ENCODE measurements around the gene MLLT6.

The MLLT6 gene

DNA sequence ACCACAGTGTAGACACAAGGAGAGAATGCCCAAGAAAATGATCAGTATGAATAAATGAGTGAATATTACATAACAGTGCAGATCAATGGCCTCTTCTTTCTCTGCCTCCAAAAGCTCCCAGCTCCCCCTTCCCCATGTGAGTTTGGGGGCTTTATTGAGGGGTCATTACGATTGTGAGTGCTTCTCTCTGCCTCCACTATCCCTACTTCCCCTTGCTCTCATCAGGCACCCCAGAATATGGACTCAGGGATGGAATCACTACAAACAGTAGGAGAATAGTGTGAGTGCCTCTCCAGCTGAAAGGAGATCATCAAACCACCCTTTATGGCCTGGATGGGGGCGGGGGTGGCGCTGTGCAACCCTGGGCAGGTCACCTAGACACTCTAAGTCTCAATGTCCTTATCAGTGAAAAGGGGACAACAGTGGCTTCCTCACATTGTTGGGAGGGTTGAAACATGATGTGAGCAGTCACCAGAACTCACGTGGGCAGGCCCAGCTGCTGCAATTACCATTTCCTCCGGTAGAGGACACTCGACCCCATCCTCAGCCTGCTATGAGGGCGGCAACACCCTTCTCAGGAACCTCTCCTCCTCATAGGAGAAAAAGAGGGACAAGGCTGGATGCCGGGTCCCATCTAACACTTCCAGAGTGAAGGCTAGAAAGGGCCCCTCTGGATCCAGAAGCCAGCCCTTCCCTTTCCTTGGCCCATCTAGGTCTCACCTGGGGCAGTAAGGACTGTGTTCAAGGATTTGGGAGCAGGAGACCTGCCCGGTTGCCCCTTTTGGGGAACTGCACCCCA lies 28.2 kb upstream of the MLLT6 start:
- DNase-seq = peak; percentile 87

DNA sequence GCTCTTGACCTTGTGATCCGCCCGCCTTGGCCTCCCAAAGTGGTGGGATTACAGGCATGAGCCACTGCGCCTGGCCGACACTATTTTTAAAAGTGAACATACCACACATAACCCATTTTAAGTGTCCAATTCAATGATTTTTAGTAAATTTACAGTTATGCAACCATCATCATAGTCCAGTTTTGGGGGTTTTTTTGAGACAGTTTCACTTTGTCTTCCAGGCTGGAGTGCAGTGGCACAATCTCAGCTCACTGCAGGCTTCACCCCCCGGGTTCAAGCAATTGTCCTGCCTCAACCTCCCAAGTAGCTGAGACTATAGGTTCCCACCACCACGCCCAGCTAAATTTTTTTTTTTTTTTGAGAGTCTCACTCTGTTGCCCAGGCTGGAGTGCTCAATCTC lies 27.3 kb upstream of the MLLT6 start:
- DNase-seq = no peak

DNA sequence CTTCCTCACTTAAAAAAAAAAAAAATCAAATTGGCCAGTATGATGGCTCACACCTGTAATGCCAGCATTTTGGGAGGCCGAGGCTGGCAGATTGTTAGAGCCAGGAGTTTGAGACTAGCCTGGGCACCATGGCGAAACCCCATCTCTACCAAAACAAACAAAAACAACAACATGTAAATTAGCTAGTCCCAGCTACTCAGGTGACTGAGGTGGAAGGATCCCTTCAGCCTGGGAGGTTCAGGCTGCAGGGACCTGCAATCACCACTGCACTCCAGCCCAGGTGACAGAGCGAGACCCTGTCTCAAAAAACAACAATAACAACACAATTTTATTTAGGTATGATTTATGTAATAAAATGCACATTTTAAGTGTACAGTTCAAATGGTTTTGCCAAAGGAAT lies 24.0 kb upstream of the MLLT6 start:
- DNase-seq = no peak

DNA sequence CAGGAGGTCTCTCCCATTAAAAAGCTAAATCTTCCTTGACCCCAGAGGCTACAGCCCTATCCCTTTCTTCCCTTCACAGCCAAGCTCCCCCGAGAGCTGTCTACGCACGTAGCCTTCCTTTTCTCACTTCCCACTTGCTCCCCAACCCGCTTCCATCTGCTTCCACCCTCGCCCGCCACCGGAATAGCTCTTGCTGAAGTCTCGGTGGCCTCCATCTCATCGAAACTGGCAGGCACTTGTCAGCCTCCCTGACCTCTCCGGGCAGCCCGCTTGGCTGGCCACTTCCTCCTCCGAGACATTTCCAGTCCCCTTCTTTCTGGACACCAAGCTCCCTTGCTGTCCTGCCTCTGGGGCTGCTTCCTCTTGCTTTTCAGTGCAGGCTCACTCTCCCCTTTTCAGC lies 19.6 kb upstream of the MLLT6 start:
- no peak for DNase-seq

DNA sequence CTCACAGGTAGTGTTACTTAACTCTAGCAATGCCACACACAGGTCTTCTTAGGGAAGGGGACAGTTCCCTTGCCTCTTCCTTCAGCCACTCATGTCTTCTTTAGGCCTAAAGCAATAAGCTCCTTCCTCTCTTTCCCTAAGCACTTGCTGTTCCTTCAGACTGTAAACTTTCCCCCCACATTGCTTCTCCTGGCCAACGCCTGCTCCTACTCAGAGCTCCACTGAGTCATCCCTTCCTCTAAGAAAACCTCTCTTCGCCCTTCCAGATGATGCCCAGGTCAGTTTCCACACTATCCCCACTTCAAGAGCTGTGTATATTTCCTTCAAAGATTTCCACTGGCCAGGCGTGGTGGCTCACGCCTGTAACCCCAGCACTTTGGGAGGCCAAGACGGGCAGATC lies 17.8 kb upstream of the MLLT6 start:
- no peak for DNase-seq

DNA sequence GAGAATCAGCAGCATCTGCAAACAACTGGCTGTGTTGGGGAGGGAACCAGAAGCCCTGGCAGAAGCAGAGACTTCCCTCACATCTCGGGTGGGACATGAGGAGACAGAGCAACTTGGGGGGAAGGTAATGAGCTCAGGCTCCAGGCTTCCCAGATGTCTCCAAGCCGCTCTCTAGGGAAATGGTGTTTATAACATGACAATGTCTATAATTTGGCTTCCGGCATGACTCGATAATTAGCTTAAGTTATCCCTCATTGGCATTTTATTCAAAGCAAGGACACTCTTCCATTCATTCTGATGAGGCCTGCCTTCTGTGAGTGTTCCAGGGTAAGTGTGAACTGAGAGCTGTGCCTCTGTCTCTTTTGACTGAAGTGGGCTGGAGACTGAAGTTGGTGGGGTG lies 14.7 kb upstream of the MLLT6 start:
- DNase-seq = no peak

DNA sequence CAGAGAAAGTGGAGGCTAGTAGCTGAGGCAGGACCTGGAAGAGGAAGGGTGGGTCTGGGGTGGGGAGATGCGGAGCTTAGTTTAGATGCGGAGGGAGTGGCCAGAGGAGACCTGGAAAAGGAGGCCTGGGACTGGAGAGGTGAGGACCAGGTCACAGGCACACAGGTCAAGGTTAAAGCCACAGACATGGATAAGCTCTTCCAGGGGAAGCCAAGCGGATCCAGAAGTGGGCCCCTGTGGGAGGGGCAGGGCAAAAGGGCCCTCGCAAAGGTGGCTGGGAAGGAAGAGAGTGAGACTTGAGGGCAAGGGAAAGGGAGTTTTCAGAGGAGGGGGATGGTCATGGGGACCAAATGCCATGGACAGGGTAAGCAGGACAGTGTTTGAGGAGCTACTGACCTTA lies 13.9 kb upstream of the MLLT6 start:
- no peak for DNase-seq

DNA sequence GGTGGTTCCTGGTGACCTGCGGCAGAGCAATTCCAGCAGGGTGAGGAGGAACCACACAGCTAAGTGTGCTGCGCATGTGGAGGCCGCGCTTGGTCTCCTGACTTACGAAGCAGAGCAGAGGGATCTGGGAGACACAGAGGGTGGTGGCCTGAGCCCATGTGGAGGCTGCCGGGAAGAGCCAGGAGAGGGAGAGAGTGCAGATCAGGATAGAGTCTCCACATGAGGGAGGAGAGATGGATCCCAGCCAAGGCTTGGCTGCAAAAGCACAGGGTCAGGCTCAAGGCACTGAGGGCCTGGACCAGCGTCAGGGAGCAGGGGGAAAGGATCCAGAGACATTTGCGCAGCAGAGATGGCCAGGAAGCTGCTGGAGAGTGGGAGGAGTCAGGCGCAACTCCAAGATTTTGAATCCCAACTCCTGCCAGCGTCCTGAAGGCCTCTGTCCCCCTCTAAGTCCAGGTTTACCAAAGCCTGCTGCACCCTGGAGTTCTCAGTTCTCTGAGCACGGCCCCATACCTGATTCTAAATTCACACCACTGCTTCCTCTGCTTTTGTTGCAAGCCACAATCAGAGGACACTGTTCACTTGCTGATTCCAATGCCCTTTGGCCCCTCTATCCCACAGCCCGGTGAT lies 11.3 kb upstream of the MLLT6 start:
- no peak for DNase-seq

DNA sequence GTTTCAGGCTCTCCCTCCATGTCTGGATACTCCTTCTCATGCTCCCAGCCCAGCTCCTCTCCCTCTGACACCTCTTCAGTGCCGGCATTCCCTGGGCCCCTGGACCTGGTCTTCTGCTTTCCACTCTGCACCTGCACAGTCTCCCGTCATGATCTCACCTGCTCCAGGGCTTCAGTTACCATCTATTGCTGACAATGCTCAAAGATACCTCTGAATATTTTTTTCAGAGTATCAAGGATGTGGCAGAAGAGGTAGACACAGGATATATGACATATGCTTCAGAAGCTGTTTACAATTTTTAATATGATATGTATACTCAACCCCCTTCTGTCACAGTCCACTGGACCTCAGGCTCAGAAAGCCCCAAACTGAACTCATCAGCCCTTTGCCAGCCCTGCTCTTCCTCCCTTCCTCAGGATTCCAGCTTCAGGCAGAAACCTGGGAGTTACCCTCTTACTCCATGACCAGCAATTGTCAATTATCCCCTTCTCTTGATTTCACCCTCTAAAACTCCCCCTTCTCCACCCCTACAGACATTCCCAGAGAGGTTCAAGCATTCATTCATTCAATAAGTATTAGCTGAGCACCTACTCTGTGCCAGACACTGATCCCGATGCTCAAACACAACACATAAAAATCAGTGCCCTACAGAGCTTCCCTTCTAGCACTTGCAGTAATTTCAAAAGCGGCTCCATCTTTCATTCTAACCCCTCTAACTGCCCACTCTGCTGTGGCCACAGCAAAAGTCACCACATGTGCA lies 7.8 kb upstream of the MLLT6 start:
- DNase-seq = no peak

DNA sequence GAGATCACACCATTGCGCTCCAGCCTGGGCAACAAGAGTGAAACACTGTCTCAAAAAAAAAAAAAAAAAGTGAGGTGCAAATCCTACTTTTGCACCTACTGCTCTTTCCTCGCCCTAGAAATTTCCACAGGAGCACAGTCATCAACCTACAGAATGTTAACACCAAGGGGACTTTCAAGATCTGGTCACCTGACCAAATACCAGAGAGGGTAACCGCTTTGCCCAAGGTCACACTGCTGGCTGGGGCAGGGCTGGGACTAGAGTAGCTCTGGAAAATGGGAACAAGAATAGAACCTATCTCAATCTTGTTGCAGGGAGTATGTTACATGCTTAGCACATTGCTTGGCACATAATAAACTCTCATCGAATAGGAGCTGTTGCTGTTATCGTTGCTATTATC lies 6.3 kb upstream of the MLLT6 start:
- DNase-seq = no peak

DNA sequence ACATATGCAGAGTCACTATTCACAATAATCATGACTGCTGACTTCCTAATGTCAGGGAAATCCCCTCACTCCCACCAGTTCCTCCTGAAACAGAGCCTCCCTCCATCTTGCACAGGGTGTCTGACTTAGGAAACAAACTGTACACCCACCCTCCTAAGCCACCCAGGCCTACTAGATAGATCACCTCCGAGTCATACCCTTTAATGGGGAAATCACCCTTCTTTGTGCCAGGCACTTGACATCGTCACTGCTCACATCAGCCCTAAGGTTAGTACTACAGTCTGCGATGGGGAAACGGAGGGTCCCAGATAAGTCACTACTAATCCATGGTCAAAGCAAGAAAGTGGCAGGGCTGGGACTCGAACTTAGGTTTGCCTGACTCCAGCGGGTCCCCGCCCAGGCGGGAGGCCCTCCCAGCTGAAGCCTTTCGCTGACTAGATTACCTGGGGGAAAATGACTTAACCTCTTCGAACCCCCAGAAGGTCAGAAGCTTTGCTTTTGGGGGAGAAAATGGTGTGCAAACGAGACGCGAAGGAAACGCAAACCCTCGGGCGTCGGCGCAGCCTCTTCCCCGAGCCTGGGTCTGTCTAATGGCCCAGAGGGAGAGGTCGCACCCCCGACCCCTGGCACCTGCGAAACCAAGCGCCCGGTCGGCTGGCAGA lies 3.4 kb upstream of the MLLT6 start:
- DNase-seq = peak; percentile 87

DNA sequence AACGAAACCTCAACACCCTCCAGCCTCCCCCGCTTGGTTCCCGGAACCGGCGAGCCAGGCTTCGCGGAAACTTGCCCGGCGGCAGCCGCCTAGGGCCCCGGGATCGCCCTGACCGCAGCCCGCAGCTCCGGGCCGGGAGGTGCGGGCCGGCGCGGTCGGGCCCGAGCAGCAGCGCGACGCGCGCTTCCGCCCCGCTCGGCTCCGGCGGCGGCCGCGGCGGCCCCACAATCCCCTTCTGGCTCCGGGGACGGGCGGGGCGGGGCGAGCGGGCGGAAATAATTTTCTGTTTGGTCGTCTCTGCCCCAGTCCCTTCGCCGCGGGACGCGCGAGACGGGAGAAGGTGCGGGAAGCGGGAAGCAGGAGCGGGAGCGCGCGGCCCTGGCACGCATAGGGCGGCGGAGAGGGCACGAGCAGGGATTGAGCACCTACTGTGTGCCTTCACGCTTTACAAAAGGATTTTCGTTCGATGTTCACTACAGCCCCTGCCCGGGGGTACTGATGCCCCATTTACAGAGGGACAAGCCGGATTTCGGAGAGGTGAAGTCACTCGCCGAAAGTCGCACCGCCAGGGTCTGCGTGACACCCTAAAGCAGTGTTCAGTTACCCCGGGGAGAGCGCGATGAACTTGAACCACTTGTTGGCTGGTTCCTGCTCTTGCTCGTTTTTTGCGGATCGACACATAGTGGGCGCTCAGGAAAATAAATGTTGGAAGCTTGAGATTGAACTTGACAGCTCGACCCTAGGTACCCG lies 2.7 kb upstream of the MLLT6 start:
- DNase-seq = peak; percentile 82

DNA sequence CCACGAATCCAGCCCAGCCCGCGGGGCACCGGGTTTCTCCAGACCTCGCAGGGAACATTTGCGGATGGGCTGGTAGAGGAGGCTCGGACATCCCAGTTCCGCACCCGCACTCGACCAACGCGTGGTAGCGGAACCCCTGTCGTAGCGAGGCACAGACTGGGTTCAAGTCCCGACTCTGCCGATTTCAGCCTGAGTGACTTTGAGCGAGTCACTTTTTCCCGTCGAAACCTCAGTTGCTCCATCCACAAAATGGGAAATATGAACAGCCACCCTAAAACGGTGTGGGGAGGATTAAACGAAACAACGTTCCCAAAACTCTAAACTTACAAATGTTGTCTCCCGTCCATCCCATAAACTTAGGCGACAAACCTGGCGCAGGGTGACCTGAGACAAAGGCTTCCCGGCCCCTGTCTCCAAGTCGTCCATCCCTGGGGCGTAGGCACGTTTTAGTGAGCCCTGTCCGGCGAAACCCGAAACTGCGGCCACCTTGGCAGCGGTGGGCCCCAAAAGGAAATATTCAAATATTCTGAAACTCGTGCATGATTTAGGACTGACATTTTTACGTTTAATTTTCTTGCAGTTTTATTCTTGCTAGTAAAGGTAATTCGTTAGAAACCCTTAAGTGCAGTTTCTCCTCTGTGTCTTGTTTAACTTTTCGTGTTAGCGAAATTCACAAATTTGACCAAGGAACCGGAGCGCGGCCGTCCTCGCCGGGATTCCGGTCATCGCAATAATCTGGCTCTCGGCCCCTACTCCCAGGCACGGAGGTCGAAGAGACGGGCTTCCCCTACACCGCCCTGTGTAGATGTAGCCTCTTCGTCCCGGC lies 1.9 kb upstream of the MLLT6 start:
- DNase-seq = peak; percentile 45

DNA sequence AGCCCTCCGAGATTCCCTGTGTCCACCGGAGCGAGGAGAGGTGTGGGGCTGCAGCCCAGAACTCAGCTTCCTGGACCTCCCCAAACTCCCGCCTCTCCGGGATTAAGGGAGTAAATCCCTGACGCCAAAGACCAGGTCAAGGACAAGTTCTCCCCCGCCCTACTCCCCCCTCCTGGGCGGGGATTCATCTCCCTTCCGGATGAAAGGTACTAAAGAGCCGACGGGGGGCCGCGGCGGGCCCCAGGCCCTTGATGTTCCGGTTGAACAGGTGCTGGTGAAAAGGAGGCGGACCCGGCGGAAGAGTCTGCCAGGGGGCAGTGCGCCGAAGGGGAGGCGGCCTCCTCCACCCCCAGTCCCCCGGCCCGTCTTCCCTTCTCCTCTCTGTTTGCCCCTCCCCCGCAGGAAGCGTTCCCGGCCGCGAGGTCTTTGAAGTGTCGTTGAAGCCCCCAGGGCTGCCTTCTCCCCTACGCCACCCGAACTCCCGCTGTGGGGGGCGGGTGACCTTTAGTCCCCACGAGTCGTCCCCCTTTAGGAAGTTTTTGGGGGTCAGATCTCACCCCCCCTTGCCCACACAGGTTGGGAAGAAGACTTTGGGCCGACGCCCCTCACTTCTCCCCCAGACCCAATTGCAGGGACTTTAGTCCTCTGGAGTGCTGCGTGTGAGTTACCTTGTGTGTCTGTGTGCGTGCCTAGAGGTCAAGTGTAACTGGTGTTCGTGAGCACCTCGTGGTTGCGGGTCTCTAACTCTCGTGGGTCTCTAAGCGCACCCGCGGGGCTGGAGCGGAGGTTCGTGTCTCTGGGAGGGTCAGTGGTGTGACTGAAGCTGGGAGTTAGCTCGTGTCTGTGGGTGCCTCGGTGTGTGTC lies 1.1 kb upstream of the MLLT6 start:
- DNase-seq = peak; percentile 85

DNA sequence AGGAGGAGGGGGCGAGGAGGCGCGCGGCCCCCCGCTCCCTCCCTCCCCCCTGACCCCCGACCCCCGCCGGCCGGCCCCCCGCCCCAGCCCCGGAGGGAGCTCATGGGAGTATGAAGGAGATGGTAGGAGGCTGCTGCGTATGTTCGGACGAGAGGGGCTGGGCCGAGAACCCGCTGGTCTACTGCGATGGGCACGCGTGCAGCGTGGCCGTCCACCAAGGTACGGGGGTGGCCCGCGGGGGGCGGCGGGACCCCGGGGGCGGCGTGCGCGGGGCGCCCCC lies 390 bp downstream of the MLLT6 start:
- no peak for DNase-seq

DNA sequence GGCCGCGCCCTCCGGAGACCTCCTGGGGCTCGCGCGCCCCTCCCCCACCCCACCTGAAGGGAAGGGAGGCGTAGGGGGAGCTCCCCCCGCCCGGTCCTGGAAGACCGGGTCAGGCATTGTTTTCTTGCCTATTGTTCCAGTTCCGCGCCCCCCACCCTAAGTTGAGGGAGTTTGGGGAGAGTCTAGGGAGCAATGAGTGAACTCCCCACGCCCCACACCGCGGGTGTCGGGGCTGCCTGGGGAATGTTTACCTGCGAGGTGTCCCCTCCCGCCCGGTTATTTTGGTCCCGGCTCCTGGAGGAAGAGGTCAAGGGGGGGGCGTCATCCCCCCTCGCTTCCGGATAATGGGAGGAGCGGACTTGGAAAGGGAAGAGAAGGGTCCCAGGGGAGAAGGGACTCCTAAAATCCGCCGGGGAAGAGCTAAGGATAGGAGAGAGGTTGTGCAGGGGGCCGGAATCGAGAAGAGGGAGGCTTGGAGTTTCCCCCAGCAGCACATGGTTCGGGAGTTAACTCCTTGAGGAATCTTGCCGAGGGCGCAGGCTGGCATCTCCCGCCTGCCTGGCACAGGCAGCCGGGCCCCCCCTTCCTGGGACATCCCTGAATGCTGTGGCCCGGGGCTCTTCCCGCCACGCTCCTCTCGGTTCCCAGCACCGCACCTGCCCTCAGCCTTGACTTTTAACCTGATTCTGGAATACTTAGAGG lies 881 bp downstream of the MLLT6 start:
- DNase-seq = peak; percentile 40

DNA sequence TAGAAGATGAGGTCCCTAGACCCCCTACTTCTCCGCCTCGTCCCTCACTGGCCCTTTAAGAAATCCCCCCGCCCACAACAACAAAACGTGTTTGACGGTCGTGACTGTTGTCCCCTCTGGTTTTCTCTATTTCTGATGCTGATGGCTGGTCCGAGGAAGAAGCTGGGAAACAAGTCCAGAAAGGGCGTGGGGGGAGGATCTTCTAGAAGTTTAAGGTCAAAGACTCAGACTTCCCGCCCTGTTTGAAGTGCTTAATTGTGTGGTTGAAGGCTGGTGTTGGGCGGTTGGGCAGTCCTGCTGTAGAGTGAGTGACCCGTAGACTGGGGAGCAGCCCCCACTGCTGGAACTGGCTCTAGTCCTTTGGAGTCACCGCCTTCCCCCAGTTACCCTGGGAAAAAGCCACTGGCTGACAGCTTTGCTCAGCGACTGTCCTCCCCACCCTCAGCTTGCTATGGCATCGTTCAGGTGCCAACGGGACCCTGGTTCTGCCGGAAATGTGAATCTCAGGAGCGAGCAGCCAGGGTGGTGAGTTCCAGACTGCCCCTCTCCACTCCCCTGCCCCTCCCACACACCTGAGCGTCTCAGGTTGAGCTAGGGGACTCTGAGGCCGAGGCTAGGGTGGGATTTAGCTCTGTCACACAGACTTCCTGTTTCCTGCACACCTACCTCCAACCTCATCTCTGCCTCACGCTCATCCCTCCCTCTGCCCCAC lies 1.6 kb downstream of the MLLT6 start:
- peak; percentile 38 for DNase-seq

DNA sequence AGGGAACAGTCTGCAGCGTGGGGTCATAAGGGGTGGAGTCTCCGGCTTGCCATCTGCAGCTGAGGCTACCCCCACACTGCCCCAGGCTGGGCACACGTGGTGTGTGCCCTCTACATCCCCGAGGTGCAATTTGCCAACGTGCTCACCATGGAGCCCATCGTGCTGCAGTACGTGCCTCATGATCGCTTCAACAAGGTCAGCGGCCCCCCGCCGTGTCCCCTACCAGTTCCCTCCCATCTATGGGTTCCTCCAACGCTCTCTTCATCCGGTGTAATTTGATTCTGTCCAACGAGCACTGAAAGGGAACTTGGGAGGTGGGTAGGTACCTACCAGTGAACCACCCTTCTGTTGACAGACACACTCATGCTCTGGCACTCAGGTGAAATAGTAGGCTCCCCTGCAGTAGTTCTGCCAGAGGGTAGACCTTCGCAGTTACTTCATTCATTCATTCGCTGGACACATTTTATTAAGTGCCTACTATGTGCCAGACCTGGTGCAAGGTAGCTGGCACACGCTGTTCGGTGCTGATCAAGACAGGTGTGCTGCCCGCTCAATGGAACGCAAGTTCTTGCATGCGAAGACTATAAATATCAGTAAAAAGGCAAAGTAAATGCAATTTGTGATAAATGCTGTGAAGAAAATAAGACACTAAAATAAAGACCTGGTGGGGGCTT lies 2.7 kb downstream of the MLLT6 start:
- no peak for DNase-seq
